Measurements from ENCODE around the gene PSRC1.

PSRC1 gene

GRCh38 chr1:109256971-109257681 lies 25.8 kb downstream of the PSRC1 start:
- no peak for DNase-seq

- no peak for DNase-seq
Observed at GRCh38 chr1:109256085-109256484, 26.9 kb downstream of the PSRC1 start.

GRCh38 chr1:109255678-109256077 lies 27.3 kb downstream of the PSRC1 start:
- DNase-seq: no peak

DNA sequence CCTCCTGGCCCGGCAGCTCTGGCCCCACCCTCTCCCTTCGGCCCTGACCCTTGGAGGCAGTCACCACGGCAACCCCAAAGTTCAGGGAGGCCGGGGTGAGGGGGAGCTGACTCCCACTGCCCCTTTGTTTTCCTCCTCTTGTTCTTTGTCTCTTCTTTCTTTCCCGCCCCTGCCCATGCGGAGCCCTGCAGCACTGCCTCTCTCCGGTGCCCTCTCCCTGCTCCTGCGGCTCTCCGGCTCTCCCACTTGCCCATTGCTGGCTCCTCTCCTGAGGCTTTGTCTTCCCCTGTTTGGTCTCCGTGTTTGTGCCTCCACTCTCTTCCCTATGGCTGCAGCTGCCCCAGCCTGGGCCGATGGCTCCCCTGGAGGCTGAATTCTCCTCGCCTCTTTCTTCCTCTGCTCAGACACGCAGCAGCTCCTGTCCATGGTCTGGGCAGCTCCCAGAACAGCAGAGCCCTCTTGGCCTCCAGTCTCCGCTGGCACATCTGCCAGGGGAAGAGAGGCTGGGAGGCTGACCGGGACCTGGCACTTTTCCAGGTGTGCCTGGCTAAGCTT lies 27.8 kb downstream of the PSRC1 start:
- DNase-seq: no peak

GRCh38 chr1:109254621-109255096 lies 28.3 kb downstream of the PSRC1 start:
- DNase-seq: no peak

GRCh38 chr1:109253803-109254620 lies 28.9 kb downstream of the PSRC1 start:
- no peak for DNase-seq

GRCh38 chr1:109252893-109253802 lies 29.8 kb downstream of the PSRC1 start:
- no peak for DNase-seq

DNA sequence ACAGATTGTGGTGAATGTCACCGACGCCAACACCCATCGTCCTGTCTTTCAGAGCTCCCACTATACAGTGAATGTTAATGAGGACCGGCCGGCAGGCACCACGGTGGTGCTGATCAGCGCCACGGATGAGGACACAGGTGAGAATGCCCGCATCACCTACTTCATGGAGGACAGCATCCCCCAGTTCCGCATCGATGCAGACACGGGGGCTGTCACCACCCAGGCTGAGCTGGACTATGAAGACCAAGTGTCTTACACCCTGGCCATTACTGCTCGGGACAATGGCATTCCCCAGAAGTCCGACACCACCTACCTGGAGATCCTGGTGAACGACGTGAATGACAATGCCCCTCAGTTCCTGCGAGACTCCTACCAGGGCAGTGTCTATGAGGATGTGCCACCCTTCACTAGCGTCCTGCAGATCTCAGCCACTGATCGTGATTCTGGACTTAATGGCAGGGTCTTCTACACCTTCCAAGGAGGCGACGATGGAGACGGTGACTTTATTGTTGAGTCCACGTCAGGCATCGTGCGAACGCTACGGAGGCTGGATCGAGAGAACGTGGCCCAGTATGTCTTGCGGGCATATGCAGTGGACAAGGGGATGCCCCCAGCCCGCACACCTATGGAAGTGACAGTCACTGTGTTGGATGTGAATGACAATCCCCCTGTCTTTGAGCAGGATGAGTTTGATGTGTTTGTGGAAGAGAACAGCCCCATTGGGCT lies 30.6 kb downstream of the PSRC1 start:
- no peak for DNase-seq

DNA sequence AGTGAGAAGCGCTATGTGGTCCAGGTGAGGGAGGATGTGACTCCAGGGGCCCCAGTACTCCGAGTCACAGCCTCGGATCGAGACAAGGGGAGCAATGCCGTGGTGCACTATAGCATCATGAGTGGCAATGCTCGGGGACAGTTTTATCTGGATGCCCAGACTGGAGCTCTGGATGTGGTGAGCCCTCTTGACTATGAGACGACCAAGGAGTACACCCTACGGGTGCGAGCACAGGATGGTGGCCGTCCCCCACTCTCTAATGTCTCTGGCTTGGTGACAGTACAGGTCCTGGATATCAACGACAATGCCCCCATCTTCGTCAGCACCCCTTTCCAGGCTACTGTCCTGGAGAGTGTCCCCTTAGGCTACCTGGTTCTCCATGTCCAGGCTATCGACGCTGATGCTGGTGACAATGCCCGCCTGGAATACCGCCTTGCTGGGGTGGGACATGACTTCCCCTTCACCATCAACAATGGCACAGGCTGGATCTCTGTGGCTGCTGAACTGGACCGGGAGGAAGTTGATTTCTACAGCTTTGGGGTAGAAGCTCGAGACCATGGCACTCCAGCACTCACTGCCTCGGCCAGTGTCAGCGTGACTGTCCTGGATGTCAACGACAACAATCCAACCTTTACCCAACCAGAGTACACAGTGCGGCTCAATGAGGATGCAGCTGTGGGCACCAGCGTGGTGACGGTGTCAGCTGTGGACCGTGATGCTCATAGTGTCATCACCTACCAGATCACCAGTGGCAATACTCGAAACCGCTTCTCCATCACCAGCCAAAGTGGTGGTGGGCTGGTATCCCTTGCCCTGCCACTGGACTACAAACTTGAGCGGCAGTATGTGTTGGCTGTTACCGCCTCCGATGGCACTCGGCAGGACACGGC lies 31.4 kb downstream of the PSRC1 start:
- no peak for DNase-seq

- no peak for DNase-seq
Observed at GRCh38 chr1:109250454-109251276, 32.3 kb downstream of the PSRC1 start.

- DNase-seq: no peak
Observed at GRCh38 chr1:109249654-109250401, 33.1 kb downstream of the PSRC1 start.

DNA sequence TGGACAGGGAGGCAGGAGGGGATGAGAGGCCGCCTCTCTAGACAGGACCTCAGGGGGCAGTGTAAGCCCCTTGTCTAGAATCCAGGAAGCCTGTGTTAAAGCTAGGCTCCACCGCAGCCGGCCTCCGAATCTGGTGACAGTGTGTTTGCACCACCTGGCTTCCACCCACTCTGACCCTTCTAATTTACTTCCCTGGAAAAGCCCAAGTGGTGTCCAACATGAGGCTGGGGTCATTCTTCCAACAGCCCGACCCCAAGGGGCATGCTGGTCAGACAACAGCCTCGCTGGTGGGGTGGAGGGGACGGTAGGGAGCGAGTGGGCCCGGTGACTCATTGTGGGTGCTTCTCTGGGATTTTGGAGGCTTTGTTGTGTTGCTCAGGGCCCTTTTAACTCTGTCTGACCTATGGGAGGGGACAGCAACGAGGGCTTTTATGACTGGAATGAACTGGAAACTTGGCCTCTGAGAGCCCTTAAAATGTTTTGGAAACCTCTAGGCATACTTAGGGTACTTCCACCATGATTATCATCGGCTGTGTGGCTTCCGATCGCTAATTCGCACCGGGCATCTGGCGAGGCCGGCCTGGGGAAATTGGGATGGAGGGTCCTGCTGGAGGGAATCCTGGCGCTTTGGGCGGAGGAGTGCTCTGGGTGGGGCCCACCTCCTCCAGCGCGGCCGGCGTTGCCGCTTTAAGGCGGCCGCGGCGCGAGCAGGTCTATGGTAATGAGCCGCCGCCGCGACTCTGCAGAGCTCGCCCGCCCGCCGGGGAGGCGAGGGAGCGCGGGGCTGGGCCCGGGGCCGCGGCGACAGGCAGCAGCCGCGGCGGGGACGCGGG lies 33.9 kb downstream of the PSRC1 start, which contains the start of gene CELSR2:
TSS of gene CELSR2 (plus strand) at position 743 of the 833 bp plus-strand sequence. CDS start 541 bp downstream, outside the sequence.
- peak; percentile 61 for DNase-seq

DNA sequence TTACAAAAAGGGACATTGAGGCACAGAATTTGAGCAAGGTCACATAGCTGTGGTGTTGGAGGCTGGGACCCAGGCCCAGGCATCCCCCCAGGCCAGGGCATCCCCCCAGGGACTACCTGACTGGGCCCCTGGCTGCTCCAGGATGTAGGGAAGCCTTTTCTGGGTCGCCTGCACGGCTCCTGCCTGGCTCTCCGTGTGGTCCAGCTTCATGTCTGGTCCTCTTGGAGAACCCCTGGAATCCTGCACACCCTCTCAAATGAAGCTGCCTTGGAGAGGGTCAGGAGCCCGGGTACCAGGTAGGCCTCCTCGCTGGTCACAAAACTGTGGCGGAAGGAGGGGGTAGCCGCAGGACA lies 34.5 kb downstream of the PSRC1 start:
- no peak for DNase-seq

GRCh38 chr1:109247401-109248365 lies 35.3 kb downstream of the PSRC1 start:
- no peak for DNase-seq

GRCh38 chr1:109246141-109246551 lies 36.8 kb downstream of the PSRC1 start:
- DNase-seq: no peak

DNA sequence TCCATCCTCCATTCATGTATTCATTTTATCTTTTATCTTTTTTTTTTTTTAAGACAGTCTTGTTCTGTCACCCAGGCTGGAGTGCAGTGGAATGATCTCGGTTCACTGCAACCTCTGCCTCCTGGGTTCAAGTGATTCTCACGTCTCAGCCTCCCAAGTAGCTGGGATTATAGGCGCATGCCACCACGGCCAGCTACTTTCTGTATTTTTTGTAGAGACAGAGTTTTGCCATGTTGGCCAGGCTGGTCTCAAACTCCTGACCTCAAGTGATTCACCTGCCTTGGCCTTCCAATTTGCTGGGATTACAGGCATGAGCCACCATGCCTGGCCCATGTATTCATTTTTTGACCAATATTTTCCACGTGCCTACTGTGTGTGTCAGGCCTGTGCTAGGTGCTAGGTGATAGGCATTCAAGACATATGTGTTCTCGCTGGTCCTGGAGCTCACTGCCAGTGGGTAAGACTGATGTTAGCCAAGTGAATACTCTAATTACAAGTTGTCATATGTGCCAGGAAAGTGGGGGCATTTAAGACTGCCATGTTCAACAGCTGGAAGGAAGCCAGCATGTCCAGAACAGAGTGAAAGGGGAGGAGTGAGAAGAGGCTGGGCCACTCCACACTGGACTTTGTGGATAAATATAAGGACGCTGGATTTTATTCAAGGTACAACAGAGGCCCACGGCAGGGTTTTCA lies 38.9 kb downstream of the PSRC1 start:
- no peak for DNase-seq
